Measurements from ENCODE around the gene PRDM16. TPM values are rescaled to one million over a fixed set of nuclear protein-coding genes. Genes with fewer than 3 reads are reported as not detected.

PRDM16 gene
- total RNA-seq, 1 experiment from 2014 or later = 6.1 TPM

- H3K9me2 ChIP-seq (ENCODE audit: insufficient read depth) = no peaks in the 10 kb centered on the region
- no peak overlapping the region for H3K4me3 ChIP-seq (replicated peaks in 1 of 2; ENCODE audit: low read depth in 1 of 2, low read length in 2 of 2)
- no peaks in the 10 kb centered on the region for H4K20me1 ChIP-seq (ENCODE audit: insufficient read depth)
- no TSS peak for BruUV-seq (replicated peaks)
- no peaks in the 10 kb centered on the region for H3K36me3 ChIP-seq (ENCODE audit: control insufficient read depth in 1 of 2, insufficient read depth in 2 of 2, low read length in 2 of 2)
- no peaks in the 10 kb centered on the region for H3K27me3 ChIP-seq (ENCODE audit: insufficient read depth, low read length)
- H3K79me2 ChIP-seq (ENCODE audit: insufficient read depth, low read length) = no peaks in the 10 kb centered on the region
- no peak for ATAC-seq
- no peak for DNase-seq (ENCODE audit: low read depth, low spot score)
- peaks cover 0 to 9% of the 10 kb centered on the region in 2 experiments; a peak in 1 of 4 replicates for H3K4me1 ChIP-seq (ENCODE audit: control insufficient read depth in 1 of 2, insufficient read depth in 2 of 2, low read length in 2 of 2)
- ChIA-PET POLR2A (no interaction called here), CTCF (interaction anchor here (0.9 kb wide), 1 partner anchor 13 kb away, joined by 3 read pairs; no protein-coding TSS in a partner anchor), RAD21 (ENCODE audit: low non-redundant PET in 1 of 2, low total read pairs in 2 of 2, uncharacterized antibody in 2 of 2, unreplicated experiment in 2 of 2) (no interaction called here)
- no peaks in the 10 kb centered on the region for H3K9me3 ChIP-seq (ENCODE audit: control insufficient read depth in 1 of 2, insufficient read depth in 1 of 2, low read depth in 1 of 2, low read length in 2 of 2)
- no peak for TF ChIP-seq POLR2A (IDR thresholded peaks at IDR 0.05; ENCODE audit: borderline replicate concordance, extremely low read depth, insufficient read depth, insufficient read length)
- no peak for TF ChIP-seq SP1 (IDR thresholded peaks at IDR 0.05; ENCODE audit: low read depth)
- no peak for TF ChIP-seq FOSL1 (IDR thresholded peaks at IDR 0.05; ENCODE audit: low read depth)
- TF ChIP-seq CEBPB (IDR thresholded peaks at IDR 0.05; ENCODE audit: low read depth) = no peak
- TF ChIP-seq YY1 (IDR thresholded peaks at IDR 0.05; ENCODE audit: extremely low read depth, insufficient replicate concordance, low read depth, low read length) = no peak
- no peak overlapping the region for H3K9ac ChIP-seq (ENCODE audit: low read length)
- H3K27ac ChIP-seq (ENCODE audit: low read depth, low read length) = no peak overlapping the region
- intact Hi-C loops (cut with micrococcal nuclease) = no loop called here
- no peak overlapping the region for H3K4me2 ChIP-seq (ENCODE audit: low read length)
- H2AFZ ChIP-seq (ENCODE audit: low read depth, low read length, poor library complexity, severe bottlenecking) = no peak overlapping the region
Observed at GRCh38 chr1:3466366-3467075, 397.5 kb downstream of the PRDM16 start.

GRCh38 chr1:3467096-3468036, 398.4 kb downstream of the PRDM16 start:
- peaks cover 0 to 12% of the 10 kb centered on the region in 2 experiments; a peak in 1 of 4 replicates for H3K4me1 ChIP-seq (ENCODE audit: control insufficient read depth in 1 of 2, insufficient read depth in 2 of 2, low read length in 2 of 2)
- TF ChIP-seq TCF7L2 (IDR thresholded peaks at IDR 0.05; ENCODE audit: borderline replicate concordance, extremely low read depth, insufficient read depth, insufficient read length) (no peak), ATF3 (IDR thresholded peaks at IDR 0.05) (no peak), ZNF274 (IDR thresholded peaks at IDR 0.05; ENCODE audit: low read depth, low read length) (no peak), REST (IDR thresholded peaks at IDR 0.05; ENCODE audit: low read depth) (no peak), CEBPB (IDR thresholded peaks at IDR 0.05; ENCODE audit: low read depth) (no peak), ZBTB33 (IDR thresholded peaks at IDR 0.05; ENCODE audit: extremely low read depth, insufficient replicate concordance, low read length) (no peak), POLR2AphosphoS5 (IDR thresholded peaks at IDR 0.05; ENCODE audit: low read depth, low read length) (no peak)

More at GRCh38 chr1:3467096-3468036, 398.4 kb downstream of the PRDM16 start:
- ChIA-PET RAD21 (ENCODE audit: low non-redundant PET in 1 of 2, low total read pairs in 2 of 2, uncharacterized antibody in 2 of 2, unreplicated experiment in 2 of 2) (no interaction called here), POLR2A (no interaction called here), CTCF (interaction anchor here (0.9 kb wide), 1 partner anchor 14 kb away, joined by 3 read pairs; no protein-coding TSS in a partner anchor)
- no peaks in the 10 kb centered on the region for H3K9me3 ChIP-seq (ENCODE audit: control insufficient read depth in 1 of 2, insufficient read depth in 1 of 2, low read depth in 1 of 2, low read length in 2 of 2)
- no peaks in the 10 kb centered on the region for H3K36me3 ChIP-seq (ENCODE audit: control insufficient read depth in 1 of 2, insufficient read depth in 2 of 2, low read length in 2 of 2)
- H2AFZ ChIP-seq (ENCODE audit: low read depth, low read length, poor library complexity, severe bottlenecking) = no peak overlapping the region
- intact Hi-C loops (cut with micrococcal nuclease) = no loop called here
- no peak for ATAC-seq
- H3K4me2 ChIP-seq (ENCODE audit: low read length) = no peak overlapping the region
- DNase-seq (ENCODE audit: low read depth, low spot score) = no peak
- H3K27ac ChIP-seq (ENCODE audit: low read depth, low read length) = no peak overlapping the region
- H3K9ac ChIP-seq (ENCODE audit: low read length) = no peak overlapping the region
- H3K79me2 ChIP-seq (ENCODE audit: insufficient read depth, low read length) = no peaks in the 10 kb centered on the region
- BruUV-seq (replicated peaks) = no TSS peak
- no peaks in the 10 kb centered on the region for H3K9me2 ChIP-seq (ENCODE audit: insufficient read depth)
- H3K27me3 ChIP-seq (ENCODE audit: insufficient read depth, low read length) = no peaks in the 10 kb centered on the region
- no peak overlapping the region for H3K4me3 ChIP-seq (replicated peaks in 1 of 2; ENCODE audit: low read depth in 1 of 2, low read length in 2 of 2)
- no peaks in the 10 kb centered on the region for H4K20me1 ChIP-seq (ENCODE audit: insufficient read depth)
